AG04450 (cell line): ENCODE results near the gene ZNF813. TPM values are rescaled to one million over a fixed set of nuclear protein-coding genes. Genes with fewer than 3 reads are reported as not detected.
A peak's percentile ranks its signal among the peaks of the same experiment; 100 is the strongest.
"Not testable (repeated sequence)": the region's sequence is repeated elsewhere in the genome, so short reads cannot be mapped to it uniquely, and the experiment has no call there.

Source experiments
- CTCF ChIA-PET: fragments of 300-600, 350-600 bp; formaldehyde crosslinking; extraction: SDS; loops from one replicate; lab custom pipeline; 2022; ENCODE audit warnings: antibody characterized with exemption, inconsistent platforms; lab: Charles Lee
- POLR2A ChIA-PET: fragments of 350-600 bp; formaldehyde crosslinking; extraction: SDS; loops from one replicate; lab custom pipeline; 2021; ENCODE audit warnings: antibody characterized with exemption, inconsistent platforms; lab: Yijun Ruan, JAX
- DNase-seq: peaks from one replicate; pipeline ENCODE4 v3.0.0-alpha.2; 2011; ENCODE audit warnings: low read depth, low spot score
- H3K27ac ChIP-seq: one replicate; pipeline ENCODE4 v1.5.1; 2012; ENCODE audit warnings: low read depth, low read length, control low read depth
- H3K27me3 ChIP-seq: one replicate; pipeline ENCODE4 v1.6.0; 2012; ENCODE audit warnings: low read length; ENCODE audit not compliant: control insufficient read depth, insufficient read depth
- H3K4me3 ChIP-seq: 2 replicates; pipeline ENCODE4 v1.5.1; 2011; ENCODE audit warnings: mild to moderate bottlenecking, low read depth, low read length, control low read depth
- H3K9me3 ChIP-seq: 2 replicates; pipeline ENCODE4 v1.5.1; 2012; ENCODE audit warnings: low read length; ENCODE audit not compliant: control insufficient read depth, insufficient read depth
- CTCF ChIP-seq: IDR thresholded peaks from 2 replicates; pipeline ENCODE4 v1.5.1; 2011; ENCODE audit warnings: low read depth, low read length, control low read depth, inconsistent platforms
- polyA minus RNA-seq: library from RNA; depleted of rRNA, polyadenylated mRNA; stranded (reverse); fragments of >200 nt; gene quantifications from 2 replicates; pipeline ENCODE4 v1.2.3, GENCODE V29; 2011; rRNA and poly(A)+ RNA removed
- polyA plus RNA-seq: library from polyadenylated mRNA; depleted of rRNA; stranded (reverse); fragments of >200 nt; gene quantifications from 2 replicates; pipeline ENCODE4 v1.2.3, GENCODE V29; 2011; rRNA removed

ZNF813 gene
- polyA plus RNA-seq (1.7 and 2.1 TPM in 2 replicates), polyA minus RNA-seq (2.5 and 5.2 TPM in 2 replicates)

GRCh38 chr19:53467485-53468262 is at the start of gene ZNF813:
ZNF813 (plus strand) TSS chr19:53467733; CDS start chr19:53483823, 16,090 bp downstream.
- peak within 1 kb of the TSS; percentile 81 for H3K4me3 ChIP-seq
- no peaks in the 10 kb centered on the region for H3K27me3 ChIP-seq
- POLR2A ChIA-PET = no interaction called here
- peak; percentile 50 for DNase-seq
- H3K27ac ChIP-seq = no peak within 1 kb of the TSS
- CTCF ChIA-PET = no interaction called here
- H3K9me3 ChIP-seq = peaks cover 12% of the 10 kb centered on the region
- no peak for TF ChIP-seq CTCF

- H3K27ac ChIP-seq, DNase-seq, H3K27me3 ChIP-seq, POLR2A ChIA-PET, H3K4me3 ChIP-seq: not testable (repeated sequence)
- CTCF ChIA-PET = interaction anchor here (0.6 kb wide), 1 partner anchor 1537 kb away, joined by 7 read pairs; no protein-coding TSS in a partner anchor
- peaks cover 19% of the 10 kb centered on the region for H3K9me3 ChIP-seq
Observed at GRCh38 chr19:53420520-53421315, 46.8 kb upstream of the ZNF813 start.

GRCh38 chr19:53422551-53422950 is 45.0 kb upstream of the ZNF813 start:
- no peak for TF ChIP-seq CTCF
- ChIA-PET POLR2A (no interaction called here), CTCF (no interaction called here)
- Histone ChIP-seq H3K27ac (no peak overlapping the region), H3K9me3 (peaks cover 12% of the 10 kb centered on the region), H3K4me3 (no peak overlapping the region), H3K27me3 (no peaks in the 10 kb centered on the region)
- DNase-seq = no peak

GRCh38 chr19:53423074-53423473 is 44.5 kb upstream of the ZNF813 start:
- CTCF ChIA-PET = interaction anchor here (0.6 kb wide), 1 partner anchor 609 kb away, joined by 4 read pairs; no protein-coding TSS in a partner anchor
- H3K27ac ChIP-seq, POLR2A ChIA-PET, DNase-seq, H3K4me3 ChIP-seq, H3K9me3 ChIP-seq, H3K27me3 ChIP-seq: not testable (repeated sequence)

GRCh38 chr19:53423680-53424079 is 43.9 kb upstream of the ZNF813 start:
- H3K27ac ChIP-seq, H3K4me3 ChIP-seq, DNase-seq, POLR2A ChIA-PET, H3K27me3 ChIP-seq, H3K9me3 ChIP-seq: not testable (repeated sequence)
- CTCF ChIA-PET = interaction anchor here (0.6 to 1.0 kb wide), 3 partner anchors 80 to 610 kb away, joined by 3 to 4 read pairs (median 3); no protein-coding TSS in a partner anchor

- Histone ChIP-seq H3K9me3 (no peaks in the 10 kb centered on the region; the same call in none of the 2 replicates), H3K27me3 (no peaks in the 10 kb centered on the region), H3K4me3 (no peak overlapping the region), H3K27ac (no peak overlapping the region)
- TF ChIP-seq CTCF = peak; percentile 75
- peak; percentile 38 for DNase-seq
- ChIA-PET CTCF (interaction anchor here (0.6 to 1.6 kb wide), 16 partner anchors 11 to 1782 kb away, joined by 3 to 12 read pairs (median 4); no protein-coding TSS in a partner anchor), POLR2A (interaction anchor here (0.6 to 0.7 kb wide), 2 partner anchors 231 to 443 kb away, joined by 4 read pairs; partner anchors contain the start of gene MYADM)
Observed at GRCh38 chr19:53424968-53425597, 42.5 kb upstream of the ZNF813 start.
